Hepatocyte (in vitro differentiated cells): Measurements from ENCODE around the gene CCDC157. TPM values are rescaled to one million over a fixed set of nuclear protein-coding genes. Genes with fewer than 3 reads are reported as not detected.

Source experiments
- DNase-seq: peaks from one replicate; pipeline ENCODE4 v3.0.0-alpha.2; 2016; ENCODE audit warnings: low spot score
- H2AFZ ChIP-seq: fragments of 200-600 bp; sonication (generic); 2 replicates; pipeline ENCODE4 v1.6.0; 2016; ENCODE audit warnings: antibody characterized with exemption, mild to moderate bottlenecking
- H3K27ac ChIP-seq: fragments of 200-600 bp; sonication (generic); 2 replicates; pipeline ENCODE4 v1.5.1; 2016; ENCODE audit warnings: mild to moderate bottlenecking
- H3K27me3 ChIP-seq: fragments of 200-600 bp; sonication (generic); 2 replicates; pipeline ENCODE4 v1.6.1; 2016
- H3K36me3 ChIP-seq: fragments of 200-600 bp; sonication (generic); replicated peaks from 2 replicates; pipeline ENCODE4 v1.5.1; 2016; ENCODE audit warnings: low read depth; ENCODE audit not compliant: insufficient read depth
- H3K4me1 ChIP-seq: fragments of 200-600 bp; sonication (generic); 2 replicates; pipeline ENCODE4 v1.5.1; 2016; ENCODE audit warnings: mild to moderate bottlenecking, moderate library complexity; ENCODE audit not compliant: insufficient read depth
- H3K4me2 ChIP-seq: fragments of 200-600 bp; sonication (generic); 2 replicates; pipeline ENCODE4 v1.6.0; 2016
- H3K4me3 ChIP-seq: fragments of 200-600 bp; sonication (generic); 2 replicates; pipeline ENCODE4 v1.5.1; 2016; ENCODE audit warnings: mild to moderate bottlenecking
- H3K79me2 ChIP-seq: fragments of 200-600 bp; sonication (generic); 2 replicates; pipeline ENCODE4 v1.6.0; 2017; ENCODE audit warnings: mild to moderate bottlenecking
- H3K9me2 ChIP-seq: fragments of 200-600 bp; sonication (generic); replicated peaks from 2 replicates; pipeline ENCODE4 v1.6.0; 2017; ENCODE audit warnings: mild to moderate bottlenecking; ENCODE audit not compliant: insufficient read depth
- H3K9me3 ChIP-seq: fragments of 200-600 bp; sonication (generic); 2 replicates; pipeline ENCODE4 v1.5.1; 2016; ENCODE audit warnings: low read depth, mild to moderate bottlenecking
- H4K20me1 ChIP-seq: fragments of 200-600 bp; sonication (generic); 2 replicates; pipeline ENCODE4 v1.6.0; 2016; ENCODE audit warnings: mild to moderate bottlenecking; ENCODE audit not compliant: insufficient read depth, poor library complexity, severe bottlenecking
- CTCF ChIP-seq: fragments of 200-600 bp; sonication (generic); IDR thresholded peaks from 2 replicates; pipeline ENCODE4 v1.5.1; 2016; ENCODE audit warnings: antibody characterized with exemption, mild to moderate bottlenecking; ENCODE audit not compliant: poor library complexity
- EZH2 ChIP-seq: fragments of 200-600 bp; sonication (generic); IDR thresholded peaks from 2 replicates; pipeline ENCODE4 v1.6.1; 2016; ENCODE audit warnings: antibody characterized with exemption, mild to moderate bottlenecking, borderline replicate concordance
- EZH2phosphoT487 ChIP-seq: fragments of 200-600 bp; sonication (generic); IDR thresholded peaks from one replicate; pipeline ENCODE4 v1.6.1; 2018; ENCODE audit warnings: antibody characterized with exemption, mild to moderate bottlenecking, low read depth, moderate library complexity; ENCODE audit not compliant: unreplicated experiment, severe bottlenecking
- WGBS: methylation state at CpG from one replicate; pipeline ENCODE4 v1.1.6; 2016; ENCODE audit warnings: low lambda C conversion rate; ENCODE audit errors: missing lambda C conversion rate; 5-methylcytosine and 5-hydroxymethylcytosine counted together
- polyA plus RNA-seq: library from polyadenylated mRNA; unstranded; fragments of >200 nt; fragmentation: Nextera tagmentation; extraction: Ambion mirVana; gene quantifications from 2 replicates; pipeline ENCODE4 v1.2.1, GENCODE V29; 2016
- total RNA-seq: library from RNA; depleted of rRNA; stranded (reverse); fragments of >200 nt; gene quantifications from 2 replicates; pipeline ENCODE4 v1.2.3, GENCODE V29; 2014

Gene CCDC157
- total and polyA plus RNA-seq, 2 experiments from 2014 or later = 4.1 to 5.4 TPM

- H3K27me3 ChIP-seq = no peaks in the 10 kb centered on the region
- TF ChIP-seq EZH2 = no peak
- TF ChIP-seq EZH2phosphoT487 = no peak
- TF ChIP-seq CTCF = no peak
- no peak overlapping the region for H3K4me2 ChIP-seq
- 91% methylated on average over 13 of the region's 13 CpGs for WGBS
- H3K27ac ChIP-seq = no peak overlapping the region
- no peaks in the 10 kb centered on the region for H3K4me1 ChIP-seq
- H3K79me2 ChIP-seq = no peaks in the 10 kb centered on the region
- no peaks in the 10 kb centered on the region for H4K20me1 ChIP-seq
- no peaks in the 10 kb centered on the region for H3K9me2 ChIP-seq
- no peak for DNase-seq
- no peak overlapping the region for H3K4me3 ChIP-seq
- H3K36me3 ChIP-seq = no peaks in the 10 kb centered on the region
- H3K9me3 ChIP-seq = no peaks in the 10 kb centered on the region
- no peak overlapping the region for H2AFZ ChIP-seq
These were observed 51.7 kb downstream of the CCDC157 start for GRCh38 chr22:30408388-30409102.

GRCh38 chr22:30411780-30412179 lies 55.0 kb downstream of the CCDC157 start:
- H3K79me2 ChIP-seq = no peaks in the 10 kb centered on the region
- H3K27ac ChIP-seq = no peak overlapping the region
- no peaks in the 10 kb centered on the region for H3K9me2 ChIP-seq
- 86% methylated on average over 3 of the region's 3 CpGs for WGBS
- no peak overlapping the region for H3K4me2 ChIP-seq
- no peak overlapping the region for H2AFZ ChIP-seq
- no peaks in the 10 kb centered on the region for H3K36me3 ChIP-seq
- peaks cover 6% of the 10 kb centered on the region for H3K4me1 ChIP-seq
- no peak overlapping the region for H3K4me3 ChIP-seq
- no peaks in the 10 kb centered on the region for H3K27me3 ChIP-seq
- no peak for DNase-seq
- no peaks in the 10 kb centered on the region for H3K9me3 ChIP-seq
- TF ChIP-seq EZH2 (no peak), EZH2phosphoT487 (no peak), CTCF (no peak)
- H4K20me1 ChIP-seq = no peaks in the 10 kb centered on the region

- Histone ChIP-seq H3K4me2 (no peak overlapping the region), H3K4me3 (no peak overlapping the region), H3K9me2 (no peaks in the 10 kb centered on the region), H3K79me2 (peaks cover 4% of the 10 kb centered on the region), H3K9me3 (no peaks in the 10 kb centered on the region), H2AFZ (no peak overlapping the region), H3K4me1 (peaks cover 19% of the 10 kb centered on the region), H3K36me3 (no peaks in the 10 kb centered on the region), H3K27me3 (no peaks in the 10 kb centered on the region), H3K27ac (no peak overlapping the region), H4K20me1 (no peaks in the 10 kb centered on the region)
- DNase-seq = no peak
- TF ChIP-seq EZH2 (no peak), EZH2phosphoT487 (no peak), CTCF (no peak)
- WGBS = 88% methylated on average over 4 of the region's 4 CpGs
These were observed 56.2 kb downstream of the CCDC157 start for GRCh38 chr22:30413001-30413400.
